Astrocyte (in vitro differentiated cells and primary cell): ENCODE data around the gene LALBA.
"Not testable (repeated sequence)": the region's sequence is repeated elsewhere in the genome, so short reads cannot be mapped to it uniquely, and the experiment has no call there.

Experiments
- EZH2 ChIP-seq: IDR thresholded peaks from 2 replicates; pipeline ENCODE4 v1.6.1; 2012; ENCODE audit warnings: mild to moderate bottlenecking, low read length, inconsistent platforms; ENCODE audit not compliant: insufficient read depth
- TF ChIP-seq, protein P1 (sequence below): IDR thresholded peaks from 2 replicates; pipeline ENCODE4 v1.5.1; 2011; ENCODE audit warnings: low read depth, mild to moderate bottlenecking, inconsistent platforms, low read length, moderate library complexity; ENCODE audit not compliant: insufficient read depth

DNA sequence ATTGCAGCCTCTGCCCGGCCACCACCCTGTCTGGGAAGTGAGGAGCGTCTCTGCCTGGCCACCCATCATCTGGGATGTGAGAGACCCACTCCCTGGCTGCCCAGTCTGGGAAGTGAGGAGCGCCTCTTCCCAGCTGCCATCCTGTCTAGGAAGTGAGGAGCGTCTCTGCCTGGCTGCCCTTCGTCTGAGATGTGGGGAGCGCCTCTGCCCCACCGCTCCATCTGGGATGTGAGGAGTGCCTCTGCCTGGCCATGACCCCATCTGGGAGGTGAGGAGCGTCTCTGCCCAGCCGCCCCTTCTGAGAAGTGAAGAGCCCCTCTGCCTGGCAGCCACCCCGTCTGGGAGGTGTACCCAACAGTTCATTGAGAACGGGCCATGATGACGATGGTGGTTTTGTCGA lies 18.2 kb downstream of the LALBA start:
- TF ChIP-seq, protein P1, sequence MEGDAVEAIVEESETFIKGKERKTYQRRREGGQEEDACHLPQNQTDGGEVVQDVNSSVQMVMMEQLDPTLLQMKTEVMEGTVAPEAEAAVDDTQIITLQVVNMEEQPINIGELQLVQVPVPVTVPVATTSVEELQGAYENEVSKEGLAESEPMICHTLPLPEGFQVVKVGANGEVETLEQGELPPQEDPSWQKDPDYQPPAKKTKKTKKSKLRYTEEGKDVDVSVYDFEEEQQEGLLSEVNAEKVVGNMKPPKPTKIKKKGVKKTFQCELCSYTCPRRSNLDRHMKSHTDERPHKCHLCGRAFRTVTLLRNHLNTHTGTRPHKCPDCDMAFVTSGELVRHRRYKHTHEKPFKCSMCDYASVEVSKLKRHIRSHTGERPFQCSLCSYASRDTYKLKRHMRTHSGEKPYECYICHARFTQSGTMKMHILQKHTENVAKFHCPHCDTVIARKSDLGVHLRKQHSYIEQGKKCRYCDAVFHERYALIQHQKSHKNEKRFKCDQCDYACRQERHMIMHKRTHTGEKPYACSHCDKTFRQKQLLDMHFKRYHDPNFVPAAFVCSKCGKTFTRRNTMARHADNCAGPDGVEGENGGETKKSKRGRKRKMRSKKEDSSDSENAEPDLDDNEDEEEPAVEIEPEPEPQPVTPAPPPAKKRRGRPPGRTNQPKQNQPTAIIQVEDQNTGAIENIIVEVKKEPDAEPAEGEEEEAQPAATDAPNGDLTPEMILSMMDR, result not testable (repeated sequence)
- not testable (repeated sequence) for TF ChIP-seq EZH2
